ENCODE measurements around the gene TEX10. TPM values are rescaled to one million over a fixed set of nuclear protein-coding genes. Genes with fewer than 3 reads are reported as not detected.
A peak's percentile ranks its signal among the peaks of the same experiment; 100 is the strongest.

Gene TEX10
- total RNA-seq, 1 donor = 29.3 TPM

DNA sequence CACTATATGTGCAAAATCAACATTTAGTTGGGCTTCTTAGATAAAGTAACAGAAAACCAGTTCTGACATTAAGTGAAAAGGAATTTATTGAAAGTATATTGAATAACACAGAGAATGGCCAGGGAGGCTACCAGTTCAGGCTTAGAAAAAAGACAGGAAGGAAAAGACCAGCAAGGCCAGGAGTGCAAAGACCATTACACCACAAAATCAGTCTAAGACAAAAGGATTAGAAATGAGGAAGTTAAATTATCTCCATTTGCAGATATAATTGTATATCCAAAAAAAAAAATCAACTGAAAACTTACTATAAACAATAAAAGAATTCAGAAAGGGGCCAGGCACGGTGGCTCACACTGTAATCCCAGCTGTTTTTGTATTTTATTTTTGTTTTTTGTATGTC lies 4.8 kb upstream of the TEX10 start:
- no peaks in the 10 kb centered on the region for H3K9me3 ChIP-seq (ENCODE audit: low read depth, low read length)
- H3K36me3 ChIP-seq (ENCODE audit: insufficient read depth, low read length) = no peaks in the 10 kb centered on the region
- no peaks in the 10 kb centered on the region for H3K4me1 ChIP-seq (ENCODE audit: insufficient read depth, low read length)
- no peak for DNase-seq (ENCODE audit: insufficient read length, low spot score, missing footprints)
- H4K20me1 ChIP-seq (ENCODE audit: insufficient read depth, low read length) = no peaks in the 10 kb centered on the region
- H3K27me3 ChIP-seq (ENCODE audit: insufficient read depth, low read length) = no peaks in the 10 kb centered on the region
- H3K4me3 ChIP-seq (ENCODE audit: insufficient read depth, low read length) = no peak overlapping the region
- no peak overlapping the region for H2AFZ ChIP-seq (ENCODE audit: low read length)
- no peak overlapping the region for H3K4me2 ChIP-seq (ENCODE audit: insufficient read depth, low read length)
- TF ChIP-seq, protein P1, sequence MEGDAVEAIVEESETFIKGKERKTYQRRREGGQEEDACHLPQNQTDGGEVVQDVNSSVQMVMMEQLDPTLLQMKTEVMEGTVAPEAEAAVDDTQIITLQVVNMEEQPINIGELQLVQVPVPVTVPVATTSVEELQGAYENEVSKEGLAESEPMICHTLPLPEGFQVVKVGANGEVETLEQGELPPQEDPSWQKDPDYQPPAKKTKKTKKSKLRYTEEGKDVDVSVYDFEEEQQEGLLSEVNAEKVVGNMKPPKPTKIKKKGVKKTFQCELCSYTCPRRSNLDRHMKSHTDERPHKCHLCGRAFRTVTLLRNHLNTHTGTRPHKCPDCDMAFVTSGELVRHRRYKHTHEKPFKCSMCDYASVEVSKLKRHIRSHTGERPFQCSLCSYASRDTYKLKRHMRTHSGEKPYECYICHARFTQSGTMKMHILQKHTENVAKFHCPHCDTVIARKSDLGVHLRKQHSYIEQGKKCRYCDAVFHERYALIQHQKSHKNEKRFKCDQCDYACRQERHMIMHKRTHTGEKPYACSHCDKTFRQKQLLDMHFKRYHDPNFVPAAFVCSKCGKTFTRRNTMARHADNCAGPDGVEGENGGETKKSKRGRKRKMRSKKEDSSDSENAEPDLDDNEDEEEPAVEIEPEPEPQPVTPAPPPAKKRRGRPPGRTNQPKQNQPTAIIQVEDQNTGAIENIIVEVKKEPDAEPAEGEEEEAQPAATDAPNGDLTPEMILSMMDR (IDR thresholded peaks at IDR 0.05; ENCODE audit: extremely low read depth, low read depth, low read length) = no peak
- no peak overlapping the region for H3K27ac ChIP-seq (ENCODE audit: low read depth, low read length)
- H3K79me2 ChIP-seq (ENCODE audit: insufficient read depth, low read length) = peaks cover 1% of the 10 kb centered on the region

DNA sequence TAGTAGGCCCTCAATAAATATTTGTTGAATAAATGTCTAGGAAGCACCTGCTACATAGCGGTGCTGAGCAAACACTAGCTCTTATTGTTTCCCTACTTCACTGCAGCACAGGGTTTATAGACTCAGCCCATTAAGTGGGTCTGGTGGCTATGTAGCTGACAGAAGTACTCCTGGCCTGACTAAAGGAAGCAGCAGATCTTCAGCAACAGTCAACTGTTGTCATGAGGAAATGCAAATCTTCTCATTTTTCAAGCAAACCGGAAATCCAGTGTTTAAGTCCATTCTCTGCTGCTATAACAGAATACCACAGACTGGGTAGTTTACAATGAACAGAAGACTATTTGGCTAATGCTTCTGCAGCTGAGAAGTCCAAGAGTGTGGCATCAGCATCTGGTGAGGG lies 2.8 kb upstream of the TEX10 start:
- TF ChIP-seq, protein P1 (IDR thresholded peaks at IDR 0.05; ENCODE audit: extremely low read depth, low read depth, low read length) = no peak

GRCh38 chr9:100354121-100354800 lies 1.5 kb upstream of the TEX10 start:
- Histone ChIP-seq H3K9me3 (ENCODE audit: low read depth, low read length) (no peaks in the 10 kb centered on the region), H3K4me3 (ENCODE audit: insufficient read depth, low read length) (no peak overlapping the region), H3K4me1 (ENCODE audit: insufficient read depth, low read length) (peaks cover 9% of the 10 kb centered on the region), H3K4me2 (ENCODE audit: insufficient read depth, low read length) (no peak overlapping the region), H3K27me3 (ENCODE audit: insufficient read depth, low read length) (no peaks in the 10 kb centered on the region), H3K79me2 (ENCODE audit: insufficient read depth, low read length) (peaks cover 33% of the 10 kb centered on the region), H3K36me3 (ENCODE audit: insufficient read depth, low read length) (no peaks in the 10 kb centered on the region), H3K27ac (ENCODE audit: low read depth, low read length) (no peak overlapping the region), H4K20me1 (ENCODE audit: insufficient read depth, low read length) (peaks cover 18% of the 10 kb centered on the region), H2AFZ (ENCODE audit: low read length) (no peak overlapping the region)
- DNase-seq (ENCODE audit: insufficient read length, low spot score, missing footprints) = peak; percentile 65
- TF ChIP-seq, protein P1 (IDR thresholded peaks at IDR 0.05; ENCODE audit: extremely low read depth, low read depth, low read length) = no peak

More for the DNA sequence above, 2.8 kb upstream of the TEX10 start:
- Histone ChIP-seq H4K20me1 (ENCODE audit: insufficient read depth, low read length) (peaks cover 9% of the 10 kb centered on the region), H3K4me3 (ENCODE audit: insufficient read depth, low read length) (no peak overlapping the region), H3K4me2 (ENCODE audit: insufficient read depth, low read length) (no peak overlapping the region), H3K27ac (ENCODE audit: low read depth, low read length) (no peak overlapping the region), H3K4me1 (ENCODE audit: insufficient read depth, low read length) (peaks cover 9% of the 10 kb centered on the region), H3K79me2 (ENCODE audit: insufficient read depth, low read length) (peaks cover 20% of the 10 kb centered on the region), H2AFZ (ENCODE audit: low read length) (no peak overlapping the region), H3K36me3 (ENCODE audit: insufficient read depth, low read length) (no peaks in the 10 kb centered on the region), H3K9me3 (ENCODE audit: low read depth, low read length) (no peaks in the 10 kb centered on the region), H3K27me3 (ENCODE audit: insufficient read depth, low read length) (no peaks in the 10 kb centered on the region)
- DNase-seq (ENCODE audit: insufficient read length, low spot score, missing footprints) = no peak

- peak overlapping the region; percentile 83 for H3K4me2 ChIP-seq (ENCODE audit: insufficient read depth, low read length)
- H3K4me3 ChIP-seq (ENCODE audit: insufficient read depth, low read length) = peak overlapping the region; percentile 92
- H3K4me1 ChIP-seq (ENCODE audit: insufficient read depth, low read length) = peaks cover 9% of the 10 kb centered on the region
- H3K9me3 ChIP-seq (ENCODE audit: low read depth, low read length) = no peaks in the 10 kb centered on the region
- H3K79me2 ChIP-seq (ENCODE audit: insufficient read depth, low read length) = peaks cover 53% of the 10 kb centered on the region
- H3K27me3 ChIP-seq (ENCODE audit: insufficient read depth, low read length) = no peaks in the 10 kb centered on the region
- peak overlapping the region; percentile 95 for H2AFZ ChIP-seq (ENCODE audit: low read length)
- peak overlapping the region; percentile 80 for H3K27ac ChIP-seq (ENCODE audit: low read depth, low read length)
- H4K20me1 ChIP-seq (ENCODE audit: insufficient read depth, low read length) = peaks cover 26% of the 10 kb centered on the region
- no peaks in the 10 kb centered on the region for H3K36me3 ChIP-seq (ENCODE audit: insufficient read depth, low read length)
- DNase-seq (ENCODE audit: insufficient read length, low spot score, missing footprints) = peak; percentile 66
- TF ChIP-seq, protein P1 (IDR thresholded peaks at IDR 0.05; ENCODE audit: extremely low read depth, low read depth, low read length) = no peak
Observed at GRCh38 chr9:100352201-100352726, 478 bp downstream of the TEX10 start.
